Hematopoietic multipotent progenitor cell (in vitro differentiated cells): ENCODE measurements around the gene GAPDH. TPM values are rescaled to one million over a fixed set of nuclear protein-coding genes. Genes with fewer than 3 reads are reported as not detected.

Experiments
- DNase-seq, 3 donors: peaks; one replicate each; pipeline ENCODE4 v3.0.0-alpha.2; 2011 to 2015; ENCODE audit warnings: low read depth in 2 of 3, low spot score in 2 of 3
- total RNA-seq: library from RNA; depleted of rRNA; stranded (reverse); fragments of >200 nt; gene quantifications from one replicate; pipeline ENCODE4 v1.2.3, GENCODE V29; 2012

Gene GAPDH
- total RNA-seq, 1 donor: 7,142 TPM

GRCh38 chr12:6528539-6529235, 5.6 kb upstream of the GAPDH start:
- DNase-seq: no peak

GRCh38 chr12:6529291-6529737, 5.0 kb upstream of the GAPDH start:
- no peak for DNase-seq

GRCh38 chr12:6530576-6531260, 3.6 kb upstream of the GAPDH start:
- DNase-seq: no peak

- peak; percentile 58 to 97 (median 97) for DNase-seq
Observed at GRCh38 chr12:6532051-6532926, 2.0 kb upstream of the GAPDH start.

GRCh38 chr12:6532927-6533652, 1.2 kb upstream of the GAPDH start:
- DNase-seq: peak in 1 of 3 donors; percentile 22

GRCh38 chr12:6533653-6533922, 729 bp upstream of the GAPDH start:
- no peak for DNase-seq

GRCh38 chr12:6534695-6534944, 303 bp downstream of the GAPDH start:
- peak in 1 of 3 donors; percentile 84 for DNase-seq

- peak; percentile 49 to 91 (median 91) for DNase-seq
Observed at GRCh38 chr12:6534945-6535696, 804 bp downstream of the GAPDH start.

GRCh38 chr12:6535697-6535946, 1.3 kb downstream of the GAPDH start:
- DNase-seq: no peak

- no peak for DNase-seq
Observed at GRCh38 chr12:6535960-6536847, 1.9 kb downstream of the GAPDH start.

- no peak for DNase-seq
Observed at GRCh38 chr12:6536894-6537579, 2.7 kb downstream of the GAPDH start.

- DNase-seq: peak; percentile 78 to 91 (median 84)
Observed at GRCh38 chr12:6537580-6538419, 3.5 kb downstream of the GAPDH start.

- DNase-seq: no peak
Observed at GRCh38 chr12:6538420-6539313, 4.3 kb downstream of the GAPDH start.

GRCh38 chr12:6539314-6539682, 5.0 kb downstream of the GAPDH start:
- DNase-seq: no peak

GRCh38 chr12:6539707-6540134, 5.4 kb downstream of the GAPDH start:
- DNase-seq: no peak

GRCh38 chr12:6540181-6540877, 6.0 kb downstream of the GAPDH start:
- DNase-seq: peak in 1 of 3 donors; percentile 33
